ENCODE results near the gene IDH2.

The IDH2 gene

GRCh38 chr15:90047956-90048575 lies 54.2 kb downstream of the IDH2 start:
- DNase-seq (ENCODE audit: low read depth) = no peak
- TF ChIP-seq CTCF (IDR thresholded peaks at IDR 0.05; ENCODE audit: low read length, missing control alignments) = no peak
- H3K4me3 ChIP-seq (replicated peaks; ENCODE audit: low read depth, low read length) = no peak overlapping the region

- TF ChIP-seq CTCF (IDR thresholded peaks at IDR 0.05; ENCODE audit: low read length, missing control alignments) = no peak
- no peak overlapping the region for H3K4me3 ChIP-seq (replicated peaks; ENCODE audit: low read depth, low read length)
- no peak for DNase-seq (ENCODE audit: low read depth)
Measured at GRCh38 chr15:90046911-90047392, 55.3 kb downstream of the IDH2 start.

- no peak for DNase-seq (ENCODE audit: low read depth)
- TF ChIP-seq CTCF (IDR thresholded peaks at IDR 0.05; ENCODE audit: low read length, missing control alignments) = no peak
- H3K4me3 ChIP-seq (replicated peaks; ENCODE audit: low read depth, low read length) = no peak overlapping the region
Measured at GRCh38 chr15:90046289-90046688, 56.0 kb downstream of the IDH2 start.

- TF ChIP-seq CTCF (IDR thresholded peaks at IDR 0.05; ENCODE audit: low read length, missing control alignments) = no peak
- H3K4me3 ChIP-seq (replicated peaks; ENCODE audit: low read depth, low read length) = no peak overlapping the region
- no peak for DNase-seq (ENCODE audit: low read depth)
Measured at GRCh38 chr15:90044916-90045371, 57.3 kb downstream of the IDH2 start.

- no peak for DNase-seq (ENCODE audit: low read depth)
- no peak for TF ChIP-seq CTCF (IDR thresholded peaks at IDR 0.05; ENCODE audit: low read length, missing control alignments)
- H3K4me3 ChIP-seq (replicated peaks; ENCODE audit: low read depth, low read length) = no peak overlapping the region
Measured at GRCh38 chr15:90044191-90044590, 58.1 kb downstream of the IDH2 start.

- no peak for DNase-seq (ENCODE audit: low read depth)
- H3K4me3 ChIP-seq (replicated peaks; ENCODE audit: low read depth, low read length) = no peak overlapping the region
- no peak for TF ChIP-seq CTCF (IDR thresholded peaks at IDR 0.05; ENCODE audit: low read length, missing control alignments)
Measured at GRCh38 chr15:90043530-90044010, 58.7 kb downstream of the IDH2 start.
